ENCODE results near the gene TANGO6.

TANGO6 gene

DNA sequence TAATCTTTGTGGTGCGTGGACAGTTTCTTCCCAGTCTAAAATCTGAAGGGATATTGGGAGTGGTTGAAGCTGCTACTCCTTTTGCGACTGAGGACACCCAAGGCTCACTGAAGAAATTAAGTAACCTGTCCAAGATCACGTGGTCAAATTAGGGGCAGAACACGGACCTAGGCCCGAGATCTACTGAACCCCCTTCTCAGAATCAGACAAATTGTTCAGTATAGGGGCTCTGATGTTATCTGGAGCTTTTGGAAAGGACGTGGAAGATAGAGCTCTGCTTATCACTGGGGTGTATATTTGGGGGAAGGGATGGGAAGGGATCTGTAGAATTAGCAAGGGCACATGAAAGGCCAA lies 857 bp downstream of the TANGO6 start:
- Mint-ChIP-seq H3K9me3 (no peaks in the 10 kb centered on the region), H3K4me1 (ENCODE audit: low read depth) (peaks cover 38% of the 10 kb centered on the region), H3K36me3 (ENCODE audit: low read depth) (peaks cover 35% of the 10 kb centered on the region), H3K27me3 (no peaks in the 10 kb centered on the region), H3K4me3 (peak overlapping the region; percentile 98), H3K27ac (peak overlapping the region; percentile 97)
- no peak for DNase-seq

DNA sequence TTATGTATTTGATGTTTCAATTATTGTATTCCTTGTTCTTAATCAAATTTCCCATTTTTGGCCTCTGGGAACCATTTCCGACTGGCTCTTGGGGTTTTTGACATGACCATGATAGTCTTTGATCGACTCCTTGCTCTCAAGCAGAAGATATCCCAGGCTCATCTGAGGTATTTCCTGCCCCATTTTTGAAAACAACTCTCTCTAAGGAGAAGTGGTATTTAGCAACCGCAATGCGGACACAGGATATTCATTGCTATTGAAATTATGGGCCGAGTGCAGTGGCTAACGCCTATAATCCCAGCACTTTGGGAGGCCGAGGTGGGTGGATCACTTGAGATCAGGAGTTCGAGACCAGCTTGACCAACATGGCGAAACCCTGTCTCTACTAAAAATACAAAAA lies 5.5 kb downstream of the TANGO6 start:
- Mint-ChIP-seq H3K4me3 (no peak overlapping the region), H3K36me3 (ENCODE audit: low read depth) (peaks cover 56% of the 10 kb centered on the region), H3K27me3 (no peaks in the 10 kb centered on the region), H3K4me1 (ENCODE audit: low read depth) (peaks cover 45% of the 10 kb centered on the region), H3K27ac (no peak overlapping the region), H3K9me3 (no peaks in the 10 kb centered on the region)
- no peak for DNase-seq

DNA sequence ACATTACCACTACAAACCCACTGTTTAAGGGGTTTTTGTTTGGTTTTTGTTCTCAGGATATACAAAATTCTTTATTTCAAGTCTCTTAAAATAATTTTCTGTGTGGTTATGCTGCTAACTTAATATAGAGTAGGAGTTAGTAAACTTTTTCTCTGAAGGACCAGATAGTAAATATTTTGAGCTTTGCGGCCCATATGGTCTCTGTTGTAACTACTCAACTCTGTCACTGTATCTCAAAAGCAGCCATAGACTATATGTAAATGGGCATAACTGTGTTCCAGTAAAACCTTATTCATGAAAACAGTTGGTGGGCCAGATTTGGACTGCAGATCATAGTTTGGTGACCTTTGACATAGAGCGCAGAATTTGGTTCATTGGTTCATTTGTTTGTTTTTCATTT lies 7.2 kb downstream of the TANGO6 start:
- H3K9me3 Mint-ChIP-seq = no peaks in the 10 kb centered on the region
- no peak overlapping the region for H3K4me3 Mint-ChIP-seq
- DNase-seq = no peak
- peaks cover 32% of the 10 kb centered on the region for H3K4me1 Mint-ChIP-seq (ENCODE audit: low read depth)
- peaks cover 51% of the 10 kb centered on the region for H3K36me3 Mint-ChIP-seq (ENCODE audit: low read depth)
- H3K27me3 Mint-ChIP-seq = no peaks in the 10 kb centered on the region
- no peak overlapping the region for H3K27ac Mint-ChIP-seq

DNA sequence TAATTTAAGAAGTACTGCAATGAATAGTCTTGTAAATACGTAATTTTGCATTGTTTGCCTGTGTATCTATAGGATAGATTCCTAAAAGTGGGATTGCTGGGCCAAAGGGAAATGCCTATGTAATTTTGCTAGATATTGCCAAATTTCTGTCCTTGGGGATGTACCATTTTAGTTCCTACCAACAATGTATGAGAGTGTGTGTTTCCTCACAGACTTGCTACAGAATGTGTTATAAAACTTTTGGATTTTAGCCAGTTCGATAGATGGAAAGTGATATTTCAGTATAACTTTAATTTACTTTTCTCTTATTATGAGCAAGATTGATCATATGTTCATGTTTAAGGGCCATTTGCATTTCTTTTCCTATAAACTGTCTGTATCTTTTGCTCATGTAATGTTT lies 8.3 kb downstream of the TANGO6 start:
- H3K9me3 Mint-ChIP-seq = no peaks in the 10 kb centered on the region
- no peak for DNase-seq
- no peaks in the 10 kb centered on the region for H3K27me3 Mint-ChIP-seq
- peaks cover 51% of the 10 kb centered on the region for H3K36me3 Mint-ChIP-seq (ENCODE audit: low read depth)
- peaks cover 31% of the 10 kb centered on the region for H3K4me1 Mint-ChIP-seq (ENCODE audit: low read depth)
- H3K27ac Mint-ChIP-seq = no peak overlapping the region
- H3K4me3 Mint-ChIP-seq = no peak overlapping the region

DNA sequence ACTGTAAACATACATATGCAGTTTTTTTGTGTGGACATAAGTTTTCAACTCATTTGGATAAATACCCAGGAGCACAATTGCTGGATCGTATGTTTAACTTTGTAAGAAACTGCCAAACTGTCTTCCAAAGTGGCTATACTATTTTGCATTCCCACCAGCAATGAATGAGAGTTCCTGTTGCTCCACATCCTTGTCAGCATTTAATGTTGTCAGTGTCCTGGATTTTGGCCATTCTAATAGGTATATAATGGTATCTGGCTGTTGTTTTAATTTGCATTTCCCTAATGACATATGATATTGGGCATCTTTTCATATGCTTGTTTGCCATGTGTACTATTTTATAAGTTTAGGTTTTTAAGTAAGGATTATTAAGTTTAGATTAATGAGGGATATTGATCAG lies 14.1 kb downstream of the TANGO6 start:
- H3K4me3 Mint-ChIP-seq = no peak overlapping the region
- no peaks in the 10 kb centered on the region for H3K27me3 Mint-ChIP-seq
- peaks cover 15% of the 10 kb centered on the region for H3K4me1 Mint-ChIP-seq (ENCODE audit: low read depth)
- DNase-seq = no peak
- no peak overlapping the region for H3K27ac Mint-ChIP-seq
- peaks cover 52% of the 10 kb centered on the region for H3K36me3 Mint-ChIP-seq (ENCODE audit: low read depth)
- H3K9me3 Mint-ChIP-seq = no peaks in the 10 kb centered on the region

DNA sequence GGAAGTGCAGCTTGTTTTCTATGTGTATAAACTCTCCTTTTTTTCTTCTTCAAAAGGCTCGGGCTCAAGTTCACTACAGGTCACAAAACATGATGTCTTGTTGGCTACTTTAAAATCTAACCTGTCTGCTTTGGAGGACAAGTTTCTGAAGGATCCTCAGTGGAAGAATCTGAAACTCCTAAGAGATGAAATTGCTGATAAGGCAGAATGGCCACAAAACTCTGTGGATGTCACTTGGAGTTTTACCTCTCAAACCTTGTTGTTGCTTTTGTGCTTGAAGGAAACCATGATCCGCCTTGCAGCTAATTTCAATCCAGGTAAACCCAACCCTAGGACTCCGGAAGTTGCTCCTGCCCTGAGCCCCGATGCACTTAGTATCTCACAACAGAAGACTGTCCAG lies 16.5 kb downstream of the TANGO6 start:
- DNase-seq = no peak
- Mint-ChIP-seq H3K27me3 (no peaks in the 10 kb centered on the region), H3K27ac (no peak overlapping the region), H3K4me1 (ENCODE audit: low read depth) (peaks cover 10% of the 10 kb centered on the region), H3K4me3 (no peak overlapping the region), H3K36me3 (ENCODE audit: low read depth) (peaks cover 58% of the 10 kb centered on the region), H3K9me3 (no peaks in the 10 kb centered on the region)

DNA sequence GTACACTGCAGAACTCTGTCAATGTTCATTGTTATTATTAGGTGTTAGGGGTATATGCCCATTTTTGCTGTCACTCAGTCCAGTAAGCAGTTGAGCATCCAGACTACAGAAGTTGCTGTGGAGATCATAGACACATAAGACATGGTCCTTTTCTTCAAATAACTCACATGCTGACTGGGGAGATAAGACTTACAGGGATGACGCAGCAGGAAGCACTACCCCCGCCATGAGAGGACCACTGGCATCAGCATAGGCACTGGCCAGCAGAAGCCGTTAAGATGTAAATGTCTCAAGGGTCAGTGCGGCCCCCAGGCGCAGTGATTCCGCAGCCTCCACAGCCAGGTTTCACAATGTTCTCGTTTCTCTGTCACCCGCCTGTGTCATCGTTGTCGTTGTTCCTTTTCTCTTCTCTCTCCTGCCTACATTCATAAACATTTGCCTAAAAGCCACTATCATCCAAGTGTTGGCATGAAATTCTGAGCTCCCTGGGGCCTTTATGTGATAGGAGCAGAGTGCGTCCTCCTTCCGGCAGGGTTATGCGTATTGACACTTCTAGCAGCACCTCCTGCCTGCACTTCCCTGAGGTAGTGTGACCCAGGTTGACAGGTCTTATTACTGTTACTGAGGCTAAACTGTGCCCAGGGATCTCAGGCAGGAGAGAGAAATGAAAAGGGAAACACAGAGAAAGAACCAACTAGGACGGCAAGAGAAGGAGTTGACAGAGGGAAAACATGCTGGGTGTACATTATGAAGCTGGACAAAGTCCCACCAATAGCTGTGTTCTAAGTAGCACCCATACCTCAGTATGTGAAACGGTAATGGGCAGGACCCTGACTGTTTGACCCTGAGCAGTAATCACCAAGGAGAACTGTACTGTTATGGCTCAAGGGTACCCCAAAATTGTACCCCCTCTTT lies 17.9 kb downstream of the TANGO6 start:
- Mint-ChIP-seq H3K4me3 (no peak overlapping the region), H3K4me1 (ENCODE audit: low read depth) (peaks cover 7% of the 10 kb centered on the region), H3K36me3 (ENCODE audit: low read depth) (peaks cover 65% of the 10 kb centered on the region), H3K27ac (no peak overlapping the region), H3K9me3 (no peaks in the 10 kb centered on the region), H3K27me3 (no peaks in the 10 kb centered on the region)
- no peak for DNase-seq

DNA sequence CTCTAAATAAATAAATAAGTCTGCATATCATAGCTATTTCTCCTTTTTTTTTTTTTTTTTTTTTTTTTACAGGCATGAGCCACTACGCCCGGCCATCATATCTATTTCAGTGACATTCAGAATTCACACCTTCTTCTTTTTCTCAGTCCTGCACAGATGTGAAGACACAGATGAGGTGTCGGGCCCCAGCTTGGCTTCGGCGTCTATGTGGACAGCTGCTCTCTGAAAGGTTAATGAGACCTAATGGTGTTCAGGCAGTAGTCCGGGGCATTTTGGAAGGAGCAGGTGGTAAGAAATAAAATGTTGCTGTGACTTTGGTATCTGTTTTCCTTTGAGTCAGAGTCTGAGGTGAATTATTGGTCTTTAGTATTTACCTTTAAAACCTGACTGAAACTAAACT lies 23.6 kb downstream of the TANGO6 start:
- Mint-ChIP-seq H3K4me3 (no peak overlapping the region), H3K27me3 (no peaks in the 10 kb centered on the region), H3K9me3 (no peaks in the 10 kb centered on the region), H3K4me1 (ENCODE audit: low read depth) (no peaks in the 10 kb centered on the region), H3K27ac (no peak overlapping the region), H3K36me3 (ENCODE audit: low read depth) (peaks cover 80% of the 10 kb centered on the region)
- DNase-seq = no peak

DNA sequence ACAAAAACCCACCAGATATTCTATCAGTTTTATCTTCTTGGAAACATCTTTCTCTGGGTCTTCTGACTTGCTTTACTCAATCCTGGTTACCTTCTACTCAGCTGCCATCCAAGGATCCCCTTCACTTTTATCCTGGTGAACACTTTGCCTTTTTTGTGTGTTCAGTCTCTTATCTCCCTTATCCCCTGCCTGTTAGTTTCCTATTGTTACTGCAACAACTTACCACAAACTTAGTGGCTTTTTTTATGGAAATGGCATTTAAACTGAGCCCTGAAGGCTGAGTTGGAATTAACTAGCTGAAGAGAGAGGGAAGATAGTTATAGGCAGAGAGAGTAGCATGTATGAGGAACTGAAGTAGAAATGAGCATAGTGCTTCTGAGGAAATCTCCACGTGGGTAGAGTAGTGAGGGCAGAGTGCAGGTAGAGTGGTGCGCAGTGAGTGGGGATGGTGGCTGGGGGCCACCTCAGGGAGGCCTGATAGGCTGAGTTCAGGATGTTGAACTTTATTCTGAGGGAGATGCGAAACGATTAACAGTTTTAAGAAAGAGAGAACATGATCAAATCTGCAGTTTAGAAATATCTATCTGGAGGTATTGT lies 26.3 kb downstream of the TANGO6 start:
- H3K4me3 Mint-ChIP-seq = no peak overlapping the region
- H3K27me3 Mint-ChIP-seq = no peaks in the 10 kb centered on the region
- no peak overlapping the region for H3K27ac Mint-ChIP-seq
- peaks cover 82% of the 10 kb centered on the region for H3K36me3 Mint-ChIP-seq (ENCODE audit: low read depth)
- DNase-seq = no peak
- no peaks in the 10 kb centered on the region for H3K9me3 Mint-ChIP-seq
- H3K4me1 Mint-ChIP-seq (ENCODE audit: low read depth) = no peaks in the 10 kb centered on the region

DNA sequence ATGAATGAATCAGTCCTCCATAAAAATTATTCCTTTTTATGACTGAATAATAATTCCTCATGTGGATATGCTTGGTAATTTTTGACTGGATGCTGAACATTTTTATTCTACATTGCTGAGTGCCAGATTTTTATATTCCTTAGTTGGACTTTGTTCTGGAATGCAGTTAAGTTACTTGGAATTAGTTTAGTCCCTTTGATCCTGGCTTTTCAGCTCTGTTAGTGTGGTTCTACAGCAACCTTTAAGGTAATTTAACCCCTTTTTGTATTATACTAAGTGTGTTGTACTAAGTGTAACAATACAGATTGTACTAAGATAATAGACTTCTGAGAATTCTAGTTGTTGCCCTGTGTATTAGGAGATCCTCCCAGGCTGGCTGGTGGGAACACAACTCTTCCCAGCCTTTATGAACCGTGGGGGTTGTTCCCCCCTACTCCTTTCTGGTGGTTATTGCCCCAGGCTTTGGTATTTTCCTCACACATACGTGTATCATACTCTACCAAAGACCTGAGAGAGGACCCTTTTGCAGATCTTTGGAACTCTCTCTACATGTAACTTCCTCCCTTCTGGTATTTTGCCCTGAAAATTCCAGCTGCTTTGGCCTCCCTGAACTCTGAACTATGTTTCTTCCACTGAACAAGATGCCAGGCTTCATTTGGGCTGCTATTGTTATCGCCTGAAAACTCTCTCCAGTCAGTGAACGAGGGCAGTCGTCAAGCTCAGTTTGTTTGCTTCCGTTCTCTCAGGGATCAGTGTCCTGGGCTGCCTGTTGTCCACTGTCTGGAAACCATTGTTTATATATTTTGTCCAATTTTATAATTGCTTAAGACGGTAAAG lies 30.5 kb downstream of the TANGO6 start:
- H3K9me3 Mint-ChIP-seq = no peaks in the 10 kb centered on the region
- no peak overlapping the region for H3K4me3 Mint-ChIP-seq
- no peak overlapping the region for H3K27ac Mint-ChIP-seq
- peaks cover 89% of the 10 kb centered on the region for H3K36me3 Mint-ChIP-seq (ENCODE audit: low read depth)
- no peak for DNase-seq
- H3K27me3 Mint-ChIP-seq = no peaks in the 10 kb centered on the region
- H3K4me1 Mint-ChIP-seq (ENCODE audit: low read depth) = no peaks in the 10 kb centered on the region

DNA sequence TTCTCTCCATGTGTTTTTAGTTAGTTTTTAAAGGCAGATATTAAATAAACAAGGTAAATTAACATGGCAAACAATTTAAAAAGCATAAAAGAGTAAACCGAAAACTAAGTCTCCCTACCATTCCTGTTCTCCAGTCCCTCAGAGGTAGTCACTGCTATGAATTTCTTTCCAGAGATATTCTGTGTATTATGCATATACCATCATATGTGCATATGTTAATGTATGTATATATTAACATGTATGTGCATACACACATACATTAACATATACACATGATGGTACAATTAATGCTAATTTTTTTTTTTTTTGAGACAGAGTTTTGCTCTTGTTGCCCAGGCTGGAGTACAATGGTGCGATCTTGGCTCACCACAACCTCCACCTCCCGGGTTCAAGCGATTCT lies 32.5 kb downstream of the TANGO6 start:
- Mint-ChIP-seq H3K27me3 (no peaks in the 10 kb centered on the region), H3K4me1 (ENCODE audit: low read depth) (no peaks in the 10 kb centered on the region), H3K9me3 (no peaks in the 10 kb centered on the region), H3K27ac (no peak overlapping the region), H3K36me3 (ENCODE audit: low read depth) (peaks cover 80% of the 10 kb centered on the region), H3K4me3 (no peak overlapping the region)
- no peak for DNase-seq

DNA sequence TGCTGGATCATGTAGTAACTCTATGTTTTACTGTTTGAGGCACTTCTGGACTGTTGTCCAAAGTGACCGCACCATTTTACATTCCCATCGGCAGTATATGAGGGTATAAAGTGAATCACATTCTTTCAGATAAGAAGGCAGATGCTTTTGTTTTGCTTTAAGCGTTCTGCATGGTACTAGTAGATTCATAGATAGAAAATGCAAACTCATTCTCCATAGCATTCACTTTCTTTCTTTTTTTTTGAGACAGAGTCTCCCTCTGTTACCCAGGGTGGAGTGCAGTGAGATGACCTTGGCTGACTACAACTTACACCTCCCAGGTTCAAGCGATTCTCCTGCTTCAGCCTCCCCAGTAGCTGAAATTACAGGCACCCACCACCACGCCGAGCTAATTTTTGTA lies 40.4 kb downstream of the TANGO6 start:
- H3K4me3 Mint-ChIP-seq = no peak overlapping the region
- DNase-seq = no peak
- no peaks in the 10 kb centered on the region for H3K4me1 Mint-ChIP-seq (ENCODE audit: low read depth)
- no peaks in the 10 kb centered on the region for H3K27me3 Mint-ChIP-seq
- H3K36me3 Mint-ChIP-seq (ENCODE audit: low read depth) = peaks cover 66% of the 10 kb centered on the region
- H3K27ac Mint-ChIP-seq = no peak overlapping the region
- no peaks in the 10 kb centered on the region for H3K9me3 Mint-ChIP-seq

DNA sequence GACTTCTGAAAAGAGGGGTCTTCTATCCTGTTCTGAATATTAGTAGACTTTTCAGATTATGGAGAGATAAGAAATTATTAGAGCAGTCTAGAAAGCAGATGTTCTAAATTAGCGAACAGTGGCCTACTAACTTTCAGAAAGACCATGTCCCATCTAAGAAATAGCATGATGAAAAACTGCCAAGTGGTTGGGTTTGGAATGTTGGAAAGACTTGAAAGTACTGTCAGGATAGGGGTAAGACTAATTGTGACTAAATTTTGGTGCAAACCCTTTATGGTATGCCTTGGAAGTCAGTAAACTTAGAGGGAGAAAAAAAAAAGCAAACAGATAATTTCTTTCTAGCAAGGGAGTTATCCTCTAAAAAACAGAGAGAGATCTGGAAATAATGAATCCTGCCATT lies 41.1 kb downstream of the TANGO6 start:
- H3K4me3 Mint-ChIP-seq = no peak overlapping the region
- no peaks in the 10 kb centered on the region for H3K27me3 Mint-ChIP-seq
- H3K36me3 Mint-ChIP-seq (ENCODE audit: low read depth) = peaks cover 71% of the 10 kb centered on the region
- no peak for DNase-seq
- no peaks in the 10 kb centered on the region for H3K4me1 Mint-ChIP-seq (ENCODE audit: low read depth)
- H3K27ac Mint-ChIP-seq = no peak overlapping the region
- H3K9me3 Mint-ChIP-seq = no peaks in the 10 kb centered on the region

DNA sequence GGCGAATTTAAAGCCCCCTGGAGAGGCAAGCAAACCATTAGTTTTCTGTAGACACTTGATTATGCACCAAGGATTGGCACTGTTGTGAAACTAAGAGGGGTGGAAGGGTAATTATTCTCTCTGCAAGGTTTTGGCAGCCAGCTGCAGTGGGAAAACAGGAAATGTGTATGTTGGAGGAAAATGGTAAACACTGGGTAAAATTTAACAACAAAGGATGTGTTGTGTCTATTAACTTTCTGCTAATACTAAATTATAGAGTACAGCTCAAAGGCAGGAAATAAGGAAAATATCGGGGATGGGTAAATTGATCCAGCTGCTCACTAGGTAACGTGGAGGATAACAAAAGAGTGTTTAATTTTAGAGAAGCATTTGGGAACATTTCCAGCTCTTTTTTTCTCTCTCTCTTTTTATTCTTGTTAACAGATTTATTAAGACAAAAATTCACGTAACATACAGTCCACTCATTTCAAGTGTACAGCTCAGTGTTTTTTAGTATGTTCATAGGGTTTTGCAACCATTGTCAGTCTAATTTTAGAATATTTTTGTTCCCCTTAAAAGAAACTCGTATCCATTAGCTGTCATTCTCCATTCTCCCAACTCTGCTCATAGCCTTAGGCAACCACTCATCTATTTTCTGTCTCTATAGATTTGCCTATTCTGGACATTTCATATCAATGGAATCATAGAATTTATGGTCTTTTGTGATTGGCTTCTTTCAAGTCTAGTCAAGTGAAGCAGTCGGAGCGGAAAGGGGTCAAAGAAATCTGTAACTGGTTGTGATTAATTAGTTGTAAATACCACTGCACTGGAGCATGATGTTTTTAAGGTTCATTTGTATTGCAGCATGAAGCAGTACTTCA lies 41.8 kb downstream of the TANGO6 start:
- Mint-ChIP-seq H3K27me3 (no peaks in the 10 kb centered on the region), H3K9me3 (no peaks in the 10 kb centered on the region), H3K27ac (no peak overlapping the region), H3K4me1 (ENCODE audit: low read depth) (no peaks in the 10 kb centered on the region), H3K36me3 (ENCODE audit: low read depth) (peaks cover 73% of the 10 kb centered on the region), H3K4me3 (no peak overlapping the region)
- no peak for DNase-seq
